ENCODE measurements around the gene RAB22A. TPM values are rescaled to one million over a fixed set of nuclear protein-coding genes. Genes with fewer than 3 reads are reported as not detected.

RAB22A gene
- total RNA-seq, 6 donors from 2014 or later = 9.9 to 27.8 (median 21.1) TPM

DNA sequence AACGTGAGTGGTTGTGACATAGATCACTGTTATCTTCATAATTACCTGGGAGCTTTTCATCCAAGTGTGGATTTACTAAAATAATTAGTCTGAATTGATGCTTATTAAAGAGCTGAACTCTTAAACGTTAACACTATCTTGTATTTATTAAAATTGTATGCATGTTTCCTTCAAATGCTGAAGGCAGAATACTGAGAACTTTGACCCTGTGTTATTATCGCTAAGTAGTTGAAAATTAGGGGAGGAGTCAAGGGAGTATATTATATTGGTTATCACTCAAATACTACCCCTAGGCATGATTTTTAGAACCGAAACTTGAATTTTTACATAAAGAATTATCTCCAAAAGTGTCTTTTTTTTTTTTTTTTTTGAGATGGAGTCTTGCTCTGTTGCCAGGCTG lies 85.3 kb downstream of the RAB22A start:
- TF ChIP-seq POLR2AphosphoS5 (IDR thresholded peaks at IDR 0.05) (no peak), POLR2A (IDR thresholded peaks at IDR 0.05) (no peak), EP300 (IDR thresholded peaks at IDR 0.05) (no peak)
- TF ChIP-seq, protein P1, sequence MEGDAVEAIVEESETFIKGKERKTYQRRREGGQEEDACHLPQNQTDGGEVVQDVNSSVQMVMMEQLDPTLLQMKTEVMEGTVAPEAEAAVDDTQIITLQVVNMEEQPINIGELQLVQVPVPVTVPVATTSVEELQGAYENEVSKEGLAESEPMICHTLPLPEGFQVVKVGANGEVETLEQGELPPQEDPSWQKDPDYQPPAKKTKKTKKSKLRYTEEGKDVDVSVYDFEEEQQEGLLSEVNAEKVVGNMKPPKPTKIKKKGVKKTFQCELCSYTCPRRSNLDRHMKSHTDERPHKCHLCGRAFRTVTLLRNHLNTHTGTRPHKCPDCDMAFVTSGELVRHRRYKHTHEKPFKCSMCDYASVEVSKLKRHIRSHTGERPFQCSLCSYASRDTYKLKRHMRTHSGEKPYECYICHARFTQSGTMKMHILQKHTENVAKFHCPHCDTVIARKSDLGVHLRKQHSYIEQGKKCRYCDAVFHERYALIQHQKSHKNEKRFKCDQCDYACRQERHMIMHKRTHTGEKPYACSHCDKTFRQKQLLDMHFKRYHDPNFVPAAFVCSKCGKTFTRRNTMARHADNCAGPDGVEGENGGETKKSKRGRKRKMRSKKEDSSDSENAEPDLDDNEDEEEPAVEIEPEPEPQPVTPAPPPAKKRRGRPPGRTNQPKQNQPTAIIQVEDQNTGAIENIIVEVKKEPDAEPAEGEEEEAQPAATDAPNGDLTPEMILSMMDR (IDR thresholded peaks at IDR 0.05) = no peak
- 82 to 86% methylated on average over 4 of the region's 4 CpGs for WGBS, 2 donors
- ATAC-seq (ENCODE audit: low FRiP score in 2 of 2) (no peak), DNase-seq (no peak)
- H3K4me3 ChIP-seq = no peak overlapping the region
- peaks cover 31 to 71% (median 52%) of the 10 kb centered on the region in 4 donors for H3K4me1 ChIP-seq
- no peaks in the 10 kb centered on the region for H3K9me3 ChIP-seq
- no peak overlapping the region for H3K27ac ChIP-seq
- H3K36me3 ChIP-seq = peaks cover 0 to 5% (median 0%) of the 10 kb centered on the region in 4 donors
- H3K27me3 ChIP-seq = no peaks in the 10 kb centered on the region

DNA sequence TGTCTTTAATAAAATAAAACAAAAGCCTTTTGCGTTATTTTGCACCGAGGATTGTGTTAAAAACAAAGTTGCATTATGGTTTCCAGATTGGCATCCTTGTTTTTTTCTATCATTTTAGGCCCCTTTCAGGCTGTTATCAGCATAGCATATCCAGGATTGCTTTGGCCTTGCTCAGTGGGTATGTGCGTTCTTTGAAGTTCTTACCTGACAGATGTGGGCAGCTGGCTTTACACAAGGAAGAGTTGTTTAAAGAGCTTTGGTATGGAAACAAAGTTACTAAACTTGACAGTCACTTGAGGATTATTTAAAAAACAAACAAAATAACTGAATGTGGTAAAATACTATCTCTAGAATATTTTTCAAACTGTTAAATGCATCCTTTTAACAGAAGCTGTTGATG lies 86.1 kb downstream of the RAB22A start:
- Histone ChIP-seq H3K27ac (no peak overlapping the region), H3K4me1 (peaks cover 26 to 64% (median 46%) of the 10 kb centered on the region in 4 donors), H3K27me3 (no peaks in the 10 kb centered on the region), H3K4me3 (no peak overlapping the region), H3K36me3 (peaks cover 0 to 5% (median 0%) of the 10 kb centered on the region in 4 donors), H3K9me3 (no peaks in the 10 kb centered on the region)
- DNase-seq (no peak), ATAC-seq (ENCODE audit: low FRiP score in 2 of 2) (no peak)
- TF ChIP-seq EP300 (IDR thresholded peaks at IDR 0.05) = no peak
- TF ChIP-seq, protein P1 (IDR thresholded peaks at IDR 0.05) = no peak
- 95% methylated on average over 3 of the region's 3 CpGs for WGBS, 2 donors

DNA sequence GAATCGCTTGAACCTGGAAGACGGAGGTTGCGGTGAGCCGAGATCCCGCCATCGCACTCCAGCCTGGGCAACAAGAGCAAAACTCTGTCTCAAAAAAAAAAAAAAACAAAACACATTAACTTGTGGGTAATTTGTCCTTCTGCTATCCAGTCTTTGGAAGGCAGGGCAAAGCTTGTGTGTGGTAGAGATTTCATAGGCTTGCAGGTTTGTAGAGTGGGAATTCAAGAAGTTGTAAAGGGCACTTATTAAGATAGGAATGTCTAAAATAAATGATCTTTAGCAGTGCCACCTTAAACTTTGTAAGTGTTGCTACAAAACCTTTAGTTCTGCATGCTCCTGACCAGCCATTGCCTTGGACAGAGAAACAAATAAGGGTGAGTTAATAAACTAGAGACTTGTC lies 87.9 kb downstream of the RAB22A start:
- no peak overlapping the region for H3K27ac ChIP-seq
- no peak for ATAC-seq (ENCODE audit: low FRiP score in 2 of 2)
- 66 to 84% methylated on average over 6 of the region's 6 CpGs for WGBS, 2 donors

DNA sequence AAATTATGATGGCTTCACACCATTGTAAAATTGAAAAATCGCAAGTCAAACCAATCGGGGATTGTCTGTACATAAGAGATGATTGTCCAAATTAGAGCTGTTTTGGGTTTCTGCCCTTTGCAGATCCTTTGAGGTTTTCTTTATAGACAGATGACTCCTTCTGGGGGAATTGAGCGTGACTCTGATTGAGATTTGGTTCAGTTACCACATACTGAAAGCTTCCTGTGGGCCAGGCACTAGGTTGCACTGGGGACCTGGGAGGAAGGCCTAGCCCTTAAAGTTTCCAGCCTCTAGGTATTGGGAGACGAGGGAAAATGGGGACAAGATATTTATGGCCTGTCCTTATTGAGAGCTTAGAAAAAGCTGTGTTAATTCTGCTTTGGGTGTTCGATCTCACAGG lies 88.7 kb downstream of the RAB22A start:
- DNase-seq = no peak
- no peak for TF ChIP-seq POLR2A (IDR thresholded peaks at IDR 0.05)
- TF ChIP-seq, protein P1 (IDR thresholded peaks at IDR 0.05) = no peak
- no peak for TF ChIP-seq EP300 (IDR thresholded peaks at IDR 0.05)
- no peak for TF ChIP-seq POLR2AphosphoS5 (IDR thresholded peaks at IDR 0.05)
- no peaks in the 10 kb centered on the region for H3K36me3 ChIP-seq
- no peaks in the 10 kb centered on the region for H3K9me3 ChIP-seq
- no peaks in the 10 kb centered on the region for H3K27me3 ChIP-seq
- 84 to 88% methylated on average over 5 of the region's 5 CpGs for WGBS, 2 donors
- no peak overlapping the region for H3K27ac ChIP-seq
- H3K4me1 ChIP-seq = peaks cover 14 to 52% (median 33%) of the 10 kb centered on the region in 4 donors
- ATAC-seq (ENCODE audit: low FRiP score in 2 of 2) = no peak
- no peak overlapping the region for H3K4me3 ChIP-seq

More for the DNA sequence above, 87.9 kb downstream of the RAB22A start:
- H3K27me3 ChIP-seq = no peaks in the 10 kb centered on the region
- H3K4me1 ChIP-seq = peaks cover 14 to 60% (median 36%) of the 10 kb centered on the region in 4 donors
- no peak overlapping the region for H3K4me3 ChIP-seq
- no peaks in the 10 kb centered on the region for H3K36me3 ChIP-seq
- no peak for DNase-seq
- H3K9me3 ChIP-seq = no peaks in the 10 kb centered on the region
- TF ChIP-seq POLR2AphosphoS5 (IDR thresholded peaks at IDR 0.05) (no peak), EP300 (IDR thresholded peaks at IDR 0.05) (no peak), POLR2A (IDR thresholded peaks at IDR 0.05) (no peak)
- TF ChIP-seq, protein P1 (IDR thresholded peaks at IDR 0.05) = no peak

DNA sequence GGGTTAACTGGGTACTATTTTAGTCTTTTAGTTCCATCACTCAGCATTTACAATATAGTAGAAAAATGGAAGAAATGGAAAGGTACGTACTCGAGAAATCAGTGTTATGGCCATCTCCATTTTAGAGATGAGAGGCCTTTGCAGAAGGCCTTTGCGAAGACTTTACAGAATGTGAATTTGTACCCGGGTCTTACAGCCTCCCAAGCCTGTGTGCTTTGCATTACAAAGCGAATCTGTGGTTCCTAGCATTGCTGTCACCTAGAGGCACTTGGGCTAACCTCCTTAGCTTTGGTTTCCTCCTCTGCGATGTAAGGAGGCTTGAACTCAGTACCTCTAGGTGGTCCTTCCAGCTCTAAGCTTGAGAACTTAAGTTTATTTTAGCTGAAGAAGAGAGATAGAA lies 90.4 kb downstream of the RAB22A start:
- 92 to 95% methylated on average over 6 of the region's 6 CpGs for WGBS, 2 donors

More for the DNA sequence above, 90.4 kb downstream of the RAB22A start:
- no peaks in the 10 kb centered on the region for H3K9me3 ChIP-seq
- DNase-seq (no peak), ATAC-seq (ENCODE audit: low FRiP score in 2 of 2) (no peak)
- no peaks in the 10 kb centered on the region for H3K36me3 ChIP-seq
- no peak for TF ChIP-seq EP300 (IDR thresholded peaks at IDR 0.05)
- no peak for TF ChIP-seq POLR2A (IDR thresholded peaks at IDR 0.05)
- no peak for TF ChIP-seq POLR2AphosphoS5 (IDR thresholded peaks at IDR 0.05)
- TF ChIP-seq, protein P1 (IDR thresholded peaks at IDR 0.05) = no peak
- peaks cover 14 to 55% (median 30%) of the 10 kb centered on the region in 4 donors for H3K4me1 ChIP-seq
- no peak overlapping the region for H3K4me3 ChIP-seq
- H3K27ac ChIP-seq = no peak overlapping the region
- no peaks in the 10 kb centered on the region for H3K27me3 ChIP-seq
